Peyer's patch (tissue), 4 donors: ENCODE data around the gene SBF2. TPM values are rescaled to one million over a fixed set of nuclear protein-coding genes. Genes with fewer than 3 reads are reported as not detected.

Experiments
- DNase-seq, 3 donors: peaks; one replicate each; pipeline ENCODE4 v3.0.0-alpha.2; 2017 to 2019
- H3K27ac ChIP-seq, 4 donors: fragments of 200-600 bp; sonication (generic); one replicate each; pipeline ENCODE4 v1.5.1; 2016 to 2019
- H3K27me3 ChIP-seq, 2 donors: fragments of 200-600 bp; sonication (generic); one replicate each; pipeline ENCODE4 v1.5.1; 2019
- H3K36me3 ChIP-seq, 3 donors: fragments of 200-600 bp; sonication (generic); one replicate each; pipeline ENCODE4 v1.5.1; 2016 to 2019
- H3K4me1 ChIP-seq, 4 donors: fragments of 200-600 bp; sonication (generic); one replicate each; pipeline ENCODE4 v1.5.1; 2016 to 2019
- H3K4me3 ChIP-seq, 4 donors: fragments of 200-600 bp; sonication (generic); 1 replicate in 3 of 4; 2 replicates in 1 of 4; pipeline ENCODE4 v1.5.1; 2016 to 2019; ENCODE audit warnings: mild to moderate bottlenecking in 1 of 4
- H3K9me3 ChIP-seq, 4 donors: fragments of 200-600 bp; sonication (generic); one replicate each; pipeline ENCODE4 v1.5.1; 2016 to 2019; ENCODE audit warnings: mild to moderate bottlenecking in 1 of 4
- CTCF ChIP-seq, 6 experiments: fragments of 450-650 bp in 4 of 6; fragments of 200-600 bp in 2 of 6; sonication (generic) in 1 of 6; IDR thresholded peaks; one replicate each; pipeline ENCODE4 v1.5.1; 2017 to 2019; ENCODE audit warnings: antibody characterized with exemption in 6 of 6, mild to moderate bottlenecking in 3 of 6, moderate library complexity in 1 of 6
- POLR2A ChIP-seq, 2 donors: fragments of 450-650 bp; IDR thresholded peaks; one replicate each; pipeline ENCODE4 v1.5.1; 2017; ENCODE audit warnings: antibody characterized with exemption in 2 of 2, mild to moderate bottlenecking in 2 of 2, moderate library complexity in 2 of 2
- total RNA-seq, 4 donors: library from RNA; depleted of rRNA; stranded (reverse); fragments of >200 nt; gene quantifications; one replicate each; pipeline ENCODE4 v1.1.0, GENCODE V29; 2016

Gene SBF2
- total RNA-seq, 4 donors from 2014 or later = 52.7 to 70.1 (median 56.7) TPM

GRCh38 chr11:10116588-10116987 is 177.4 kb downstream of the SBF2 start:
- H3K9me3 ChIP-seq = no peaks in the 10 kb centered on the region
- H3K36me3 ChIP-seq = no peaks in the 10 kb centered on the region
- no peak overlapping the region for H3K27ac ChIP-seq
- no peak for TF ChIP-seq POLR2A (IDR thresholded peaks at IDR 0.05)
- TF ChIP-seq CTCF (IDR thresholded peaks at IDR 0.05) = no peak
- H3K27me3 ChIP-seq = no peaks in the 10 kb centered on the region
- H3K4me1 ChIP-seq = no peaks in the 10 kb centered on the region
- no peak for DNase-seq
- H3K4me3 ChIP-seq = no peak overlapping the region

- H3K27ac ChIP-seq = no peak overlapping the region
- TF ChIP-seq CTCF (IDR thresholded peaks at IDR 0.05) = no peak
- no peak for TF ChIP-seq POLR2A (IDR thresholded peaks at IDR 0.05)
- H3K4me1 ChIP-seq = no peaks in the 10 kb centered on the region
- no peaks in the 10 kb centered on the region for H3K36me3 ChIP-seq
- no peaks in the 10 kb centered on the region for H3K27me3 ChIP-seq
- no peak for DNase-seq
- no peak overlapping the region for H3K4me3 ChIP-seq
- no peaks in the 10 kb centered on the region for H3K9me3 ChIP-seq
These were observed 179.2 kb downstream of the SBF2 start for GRCh38 chr11:10114593-10115404.

- Histone ChIP-seq H3K36me3 (no peaks in the 10 kb centered on the region), H3K4me3 (no peak overlapping the region), H3K27ac (no peak overlapping the region), H3K27me3 (no peaks in the 10 kb centered on the region), H3K4me1 (no peaks in the 10 kb centered on the region), H3K9me3 (no peaks in the 10 kb centered on the region)
- TF ChIP-seq CTCF (IDR thresholded peaks at IDR 0.05) = no peak
- no peak for TF ChIP-seq POLR2A (IDR thresholded peaks at IDR 0.05)
- DNase-seq = no peak
These were observed 180.2 kb downstream of the SBF2 start for GRCh38 chr11:10113852-10114251.

GRCh38 chr11:10109806-10110205 is 184.2 kb downstream of the SBF2 start:
- Histone ChIP-seq H3K27me3 (no peaks in the 10 kb centered on the region), H3K9me3 (no peaks in the 10 kb centered on the region), H3K4me3 (no peak overlapping the region), H3K4me1 (no peaks in the 10 kb centered on the region), H3K27ac (peak overlapping the region in 2 of 4 donors; percentile 11 to 45), H3K36me3 (no peaks in the 10 kb centered on the region)
- DNase-seq = no peak
- no peak for TF ChIP-seq POLR2A (IDR thresholded peaks at IDR 0.05)
- no peak for TF ChIP-seq CTCF (IDR thresholded peaks at IDR 0.05)

GRCh38 chr11:10108915-10109680 is 184.9 kb downstream of the SBF2 start:
- TF ChIP-seq POLR2A (IDR thresholded peaks at IDR 0.05) (no peak), CTCF (IDR thresholded peaks at IDR 0.05) (no peak)
- Histone ChIP-seq H3K27ac (peak overlapping the region in 2 of 4 donors; percentile 11 to 45), H3K4me3 (no peak overlapping the region), H3K4me1 (no peaks in the 10 kb centered on the region), H3K27me3 (no peaks in the 10 kb centered on the region), H3K36me3 (no peaks in the 10 kb centered on the region), H3K9me3 (no peaks in the 10 kb centered on the region)
- DNase-seq = no peak
